Choroid plexus epithelial cell (primary cell): ENCODE results near the gene MSANTD1.
"Not testable (repeated sequence)": the region's sequence is repeated elsewhere in the genome, so short reads cannot be mapped to it uniquely, and the experiment has no call there.

ENCODE experiments used
- DNase-seq: peaks from one replicate; pipeline ENCODE4 v3.0.0-alpha.2; 2010; ENCODE audit warnings: low read depth
- H3K4me3 ChIP-seq: 2 replicates; pipeline ENCODE4 v1.5.1; 2011; ENCODE audit warnings: low read depth, mild to moderate bottlenecking, control low read depth, low read length, moderate library complexity
- CTCF ChIP-seq: conservative IDR thresholded peaks from 2 replicates; pipeline ENCODE4 v1.5.1; 2011; ENCODE audit warnings: low read depth, mild to moderate bottlenecking, control low read depth, inconsistent platforms, low read length, moderate library complexity

MSANTD1 gene

GRCh38 chr4:3296651-3297050, 47.7 kb downstream of the MSANTD1 start:
- no peak for DNase-seq
- TF ChIP-seq CTCF, result no peak
- H3K4me3 ChIP-seq, result no peak overlapping the region

GRCh38 chr4:3297066-3297859, 48.3 kb downstream of the MSANTD1 start:
- no peak for TF ChIP-seq CTCF
- no peak for DNase-seq
- H3K4me3 ChIP-seq, result no peak overlapping the region

GRCh38 chr4:3299122-3299975, 50.4 kb downstream of the MSANTD1 start:
- no peak overlapping the region for H3K4me3 ChIP-seq
- DNase-seq, result no peak

GRCh38 chr4:3299976-3300671, 51.2 kb downstream of the MSANTD1 start:
- no peak for DNase-seq
- no peak overlapping the region for H3K4me3 ChIP-seq
- no peak for TF ChIP-seq CTCF

More at GRCh38 chr4:3299122-3299975, 50.4 kb downstream of the MSANTD1 start:
- TF ChIP-seq CTCF, result no peak

- H3K4me3 ChIP-seq, DNase-seq: not testable (repeated sequence)
These were observed 51.9 kb downstream of the MSANTD1 start for GRCh38 chr4:3300882-3301281.

GRCh38 chr4:3301450-3302172, 52.7 kb downstream of the MSANTD1 start:
- TF ChIP-seq CTCF, result no peak
- no peak for DNase-seq
- H3K4me3 ChIP-seq, result no peak overlapping the region
